Gastroesophageal sphincter (tissue), 3 donors: ENCODE measurements around the gene RNF145.

Experiments used
- CTCF ChIP-seq, 4 experiments: fragments of 200-600 bp in 2 of 4; fragments of 450-650 bp in 2 of 4; sonication (generic) in 1 of 4; IDR thresholded peaks; one replicate each; pipeline ENCODE4 v1.5.1; 2017 to 2019; ENCODE audit warnings: antibody characterized with exemption in 4 of 4, mild to moderate bottlenecking in 2 of 4, moderate library complexity in 2 of 4
- EP300 ChIP-seq: sonication (generic); formaldehyde crosslinking; IDR thresholded peaks from one replicate; pipeline ENCODE4 v1.6.1; 2017; ENCODE audit warnings: antibody characterized with exemption, mild to moderate bottlenecking
- POLR2AphosphoS5 ChIP-seq: sonication (generic); formaldehyde crosslinking; IDR thresholded peaks from one replicate; pipeline ENCODE4 v1.6.1; 2017; ENCODE audit warnings: antibody characterized with exemption

GRCh38 chr5:159203351-159203750 is 6.0 kb downstream of the RNF145 start:
- no peak for TF ChIP-seq CTCF (IDR thresholded peaks at IDR 0.05)
- TF ChIP-seq POLR2AphosphoS5 = no peak
- no peak for TF ChIP-seq EP300
